Panc1 (cell line): ENCODE measurements around the gene CHP2.

Experiments used
- POLR2AphosphoS5 ChIP-seq: IDR thresholded peaks from 2 replicates; pipeline ENCODE4 v1.6.1; 2012; ENCODE audit warnings: mild to moderate bottlenecking, low read depth, low read length, moderate library complexity
- TF ChIP-seq, protein P1 (sequence below): fragments of 450-650 bp; IDR thresholded peaks from 2 replicates; pipeline ENCODE4 v1.5.1; 2017; ENCODE audit warnings: mild to moderate bottlenecking
- TF ChIP-seq, protein P2 (sequence below), 2 experiments: IDR thresholded peaks; 2 replicates each; pipeline ENCODE4 v1.6.1; 2011 to 2012; ENCODE audit warnings: low read depth in 2 of 2, control low read depth in 1 of 2, low read length in 1 of 2, mild to moderate bottlenecking in 1 of 2, moderate library complexity in 1 of 2; ENCODE audit not compliant: insufficient read depth in 1 of 2

GRCh38 chr16:23755484-23755809 lies 621 bp downstream of the CHP2 start:
- TF ChIP-seq, protein P1, sequence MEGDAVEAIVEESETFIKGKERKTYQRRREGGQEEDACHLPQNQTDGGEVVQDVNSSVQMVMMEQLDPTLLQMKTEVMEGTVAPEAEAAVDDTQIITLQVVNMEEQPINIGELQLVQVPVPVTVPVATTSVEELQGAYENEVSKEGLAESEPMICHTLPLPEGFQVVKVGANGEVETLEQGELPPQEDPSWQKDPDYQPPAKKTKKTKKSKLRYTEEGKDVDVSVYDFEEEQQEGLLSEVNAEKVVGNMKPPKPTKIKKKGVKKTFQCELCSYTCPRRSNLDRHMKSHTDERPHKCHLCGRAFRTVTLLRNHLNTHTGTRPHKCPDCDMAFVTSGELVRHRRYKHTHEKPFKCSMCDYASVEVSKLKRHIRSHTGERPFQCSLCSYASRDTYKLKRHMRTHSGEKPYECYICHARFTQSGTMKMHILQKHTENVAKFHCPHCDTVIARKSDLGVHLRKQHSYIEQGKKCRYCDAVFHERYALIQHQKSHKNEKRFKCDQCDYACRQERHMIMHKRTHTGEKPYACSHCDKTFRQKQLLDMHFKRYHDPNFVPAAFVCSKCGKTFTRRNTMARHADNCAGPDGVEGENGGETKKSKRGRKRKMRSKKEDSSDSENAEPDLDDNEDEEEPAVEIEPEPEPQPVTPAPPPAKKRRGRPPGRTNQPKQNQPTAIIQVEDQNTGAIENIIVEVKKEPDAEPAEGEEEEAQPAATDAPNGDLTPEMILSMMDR = no peak
- TF ChIP-seq, protein P2, sequence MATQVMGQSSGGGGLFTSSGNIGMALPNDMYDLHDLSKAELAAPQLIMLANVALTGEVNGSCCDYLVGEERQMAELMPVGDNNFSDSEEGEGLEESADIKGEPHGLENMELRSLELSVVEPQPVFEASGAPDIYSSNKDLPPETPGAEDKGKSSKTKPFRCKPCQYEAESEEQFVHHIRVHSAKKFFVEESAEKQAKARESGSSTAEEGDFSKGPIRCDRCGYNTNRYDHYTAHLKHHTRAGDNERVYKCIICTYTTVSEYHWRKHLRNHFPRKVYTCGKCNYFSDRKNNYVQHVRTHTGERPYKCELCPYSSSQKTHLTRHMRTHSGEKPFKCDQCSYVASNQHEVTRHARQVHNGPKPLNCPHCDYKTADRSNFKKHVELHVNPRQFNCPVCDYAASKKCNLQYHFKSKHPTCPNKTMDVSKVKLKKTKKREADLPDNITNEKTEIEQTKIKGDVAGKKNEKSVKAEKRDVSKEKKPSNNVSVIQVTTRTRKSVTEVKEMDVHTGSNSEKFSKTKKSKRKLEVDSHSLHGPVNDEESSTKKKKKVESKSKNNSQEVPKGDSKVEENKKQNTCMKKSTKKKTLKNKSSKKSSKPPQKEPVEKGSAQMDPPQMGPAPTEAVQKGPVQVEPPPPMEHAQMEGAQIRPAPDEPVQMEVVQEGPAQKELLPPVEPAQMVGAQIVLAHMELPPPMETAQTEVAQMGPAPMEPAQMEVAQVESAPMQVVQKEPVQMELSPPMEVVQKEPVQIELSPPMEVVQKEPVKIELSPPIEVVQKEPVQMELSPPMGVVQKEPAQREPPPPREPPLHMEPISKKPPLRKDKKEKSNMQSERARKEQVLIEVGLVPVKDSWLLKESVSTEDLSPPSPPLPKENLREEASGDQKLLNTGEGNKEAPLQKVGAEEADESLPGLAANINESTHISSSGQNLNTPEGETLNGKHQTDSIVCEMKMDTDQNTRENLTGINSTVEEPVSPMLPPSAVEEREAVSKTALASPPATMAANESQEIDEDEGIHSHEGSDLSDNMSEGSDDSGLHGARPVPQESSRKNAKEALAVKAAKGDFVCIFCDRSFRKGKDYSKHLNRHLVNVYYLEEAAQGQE (IDR thresholded peaks at IDR 0.05; ENCODE audit: insufficient read depth in 1 of 2, low read depth in 2 of 2, low read length in 1 of 2) = no peak
- no peak for TF ChIP-seq POLR2AphosphoS5
